B cell (primary cell): ENCODE measurements around the gene ERI3. TPM values are rescaled to one million over a fixed set of nuclear protein-coding genes. Genes with fewer than 3 reads are reported as not detected.

Experiments used
- ATAC-seq: fragments of 200-7000 bp; cut with Tn5 transposase; one replicate; pipeline ENCODE4 v1.10.0; 2021; ENCODE audit warnings: low read depth, mild to moderate bottlenecking, moderate number of reproducible peaks, moderate library complexity
- CTCF ChIA-PET: fragments of 350-600 bp; sonication (Branson Sonifier 250); formaldehyde crosslinking; loops from one replicate; lab custom pipeline; 2021; ENCODE audit warnings: antibody characterized with exemption, inconsistent platforms; lab: Charles Lee
- POLR2A ChIA-PET: fragments of 350-600 bp; sonication (Branson Sonifier 250); formaldehyde crosslinking; loops from one replicate; lab custom pipeline; 2021; ENCODE audit warnings: antibody characterized with exemption; lab: Charles Lee
- DNase-seq: peaks from one replicate; pipeline ENCODE4 v3.0.0; 2013
- H2AFZ ChIP-seq: 2 replicates; pipeline ENCODE4 v1.6.1; 2012; ENCODE audit warnings: mild to moderate bottlenecking, low read depth, low read length; ENCODE audit not compliant: insufficient read depth, poor library complexity, severe bottlenecking
- H3K27ac ChIP-seq, 2 donors: 1 replicate in 1 of 2; 2 replicates in 1 of 2; pipeline ENCODE4 v1.5.1; 2012 to 2013; ENCODE audit warnings: low read length in 2 of 2, mild to moderate bottlenecking in 2 of 2, moderate library complexity in 1 of 2
- H3K27me3 ChIP-seq, 4 experiments: fragments of 200-600 bp in 1 of 4; sonication (generic) in 1 of 4; replicated peaks in 1 of 4; 1 replicate in 2 of 4; 2 replicates in 2 of 4; pipeline versions ENCODE4 v1.6.1 to v1.7.0; 2013 to 2016; ENCODE audit warnings: low read length in 3 of 4, mild to moderate bottlenecking in 2 of 4, mixed read lengths in 1 of 4, moderate library complexity in 1 of 4; ENCODE audit not compliant: insufficient read depth in 4 of 4, control insufficient read depth in 3 of 4; ENCODE audit errors: control extremely low read depth in 1 of 4
- H3K36me3 ChIP-seq, 2 experiments: replicated peaks in 1 of 2; 1 replicate in 1 of 2; 2 replicates in 1 of 2; pipeline versions ENCODE4 v1.6.1 to v1.7.1; 2013; ENCODE audit warnings: low read length in 1 of 2; ENCODE audit not compliant: insufficient read depth in 2 of 2, control insufficient read depth in 1 of 2; ENCODE audit errors: control extremely low read depth in 1 of 2, extremely low read depth in 1 of 2
- H3K4me1 ChIP-seq, 2 donors: fragments of 200-600 bp in 1 of 2; sonication (generic) in 1 of 2; 1 replicate in 1 of 2; 2 replicates in 1 of 2; pipeline versions ENCODE4 v1.5.1 to v1.6.1; 2013 to 2017; ENCODE audit warnings: low read length in 2 of 2; ENCODE audit not compliant: control insufficient read depth in 2 of 2, insufficient read depth in 2 of 2
- H3K4me2 ChIP-seq: replicated peaks from 2 replicates; pipeline ENCODE3; 2012; ENCODE audit warnings: mild to moderate bottlenecking, low read depth, low read length; ENCODE audit not compliant: poor library complexity, severe bottlenecking
- H3K4me3 ChIP-seq, 5 experiments: fragments of 200-600 bp in 1 of 5; sonication (generic) in 1 of 5; 1 replicate in 3 of 5; 2 replicates in 2 of 5; pipeline versions ENCODE4 v1.5.1 to v1.7.0; 2011 to 2016; ENCODE audit warnings: low read length in 4 of 5, mild to moderate bottlenecking in 4 of 5, low read depth in 2 of 5, control low read depth in 1 of 5, moderate library complexity in 1 of 5; ENCODE audit not compliant: insufficient read depth in 1 of 5; ENCODE audit errors: control extremely low read depth in 1 of 5, extremely low read depth in 1 of 5
- H3K79me2 ChIP-seq: fragments of 200-600 bp; sonication (generic); one replicate; pipeline ENCODE4 v1.6.0; 2016; ENCODE audit warnings: low read length; ENCODE audit not compliant: control insufficient read depth, insufficient read depth
- H3K9ac ChIP-seq: fragments of 200-600 bp; sonication (generic); 2 replicates; pipeline ENCODE4 v1.6.1; 2017; ENCODE audit warnings: mild to moderate bottlenecking, low read length, moderate library complexity
- H3K9me3 ChIP-seq, 3 donors: one replicate each; pipeline versions ENCODE4 v1.6.1 to v1.7.1; 2013; ENCODE audit warnings: low read length in 2 of 3; ENCODE audit not compliant: control insufficient read depth in 2 of 3, insufficient read depth in 1 of 3; ENCODE audit errors: control extremely low read depth in 1 of 3
- H4K20me1 ChIP-seq: 2 replicates; pipeline ENCODE4 v1.6.0; 2012; ENCODE audit warnings: mild to moderate bottlenecking, low read length; ENCODE audit not compliant: insufficient read depth, control insufficient read depth, poor library complexity, severe bottlenecking
- H3K27ac Mint-ChIP-seq: one replicate; pipeline ENCODE4 v1.8.0; 2021; ENCODE audit warnings: mixed read lengths
- H3K27me3 Mint-ChIP-seq: one replicate; pipeline ENCODE4 v1.8.0; 2021; ENCODE audit warnings: mixed read lengths
- H3K4me1 Mint-ChIP-seq: one replicate; pipeline ENCODE4 v1.8.0; 2021; ENCODE audit warnings: mixed read lengths
- H3K4me3 Mint-ChIP-seq: one replicate; pipeline ENCODE4 v1.8.0; 2021; ENCODE audit warnings: mixed read lengths
- H3K9me3 Mint-ChIP-seq: one replicate; pipeline ENCODE4 v1.8.0; 2022; ENCODE audit warnings: mixed read lengths; ENCODE audit not compliant: insufficient read depth
- EZH2 ChIP-seq: IDR thresholded peaks from 2 replicates; pipeline ENCODE4 v1.6.1; 2012; ENCODE audit warnings: borderline replicate concordance, low read depth, mild to moderate bottlenecking, moderate library complexity, low read length; ENCODE audit not compliant: insufficient read depth, poor library complexity, severe bottlenecking
- WGBS: methylation state at CpG from one replicate; pipeline ENCODE4 v1.1.5; 2013; ENCODE audit warnings: missing lambda C conversion rate; ENCODE audit not compliant: insufficient coverage; 5-methylcytosine and 5-hydroxymethylcytosine counted together
- intact Hi-C: fragments of 100-400 bp; cut with micrococcal nuclease; formaldehyde crosslinking; loops from one replicate; pipeline ENCODE4 v1.10.0; 2022
- polyA plus RNA-seq: library from polyadenylated mRNA; depleted of rRNA; stranded (reverse); fragments of >200 nt; gene quantifications from 2 replicates; pipeline ENCODE4 v1.2.3, GENCODE V29; 2012
- total RNA-seq, 2 donors: library from RNA; stranded (reverse); fragments of 120-200 nt in 1 of 2; gene quantifications; 1 replicate in 1 of 2; 2 replicates in 1 of 2; pipeline versions ENCODE4 v1.2.3 to v1.2.4, GENCODE V29; 2013 to 2022
- TF ChIP-seq, protein P1 (sequence below): fragments of 200-600 bp; IDR thresholded peaks from one replicate; pipeline ENCODE4 v1.8.0; 2022; ENCODE audit warnings: antibody characterized with exemption, mild to moderate bottlenecking

Gene ERI3
- total and polyA plus RNA-seq, 2 donors (not counting 1 experiment from before 2014, with no cell fraction given) = 37.5 to 53.9 TPM

DNA sequence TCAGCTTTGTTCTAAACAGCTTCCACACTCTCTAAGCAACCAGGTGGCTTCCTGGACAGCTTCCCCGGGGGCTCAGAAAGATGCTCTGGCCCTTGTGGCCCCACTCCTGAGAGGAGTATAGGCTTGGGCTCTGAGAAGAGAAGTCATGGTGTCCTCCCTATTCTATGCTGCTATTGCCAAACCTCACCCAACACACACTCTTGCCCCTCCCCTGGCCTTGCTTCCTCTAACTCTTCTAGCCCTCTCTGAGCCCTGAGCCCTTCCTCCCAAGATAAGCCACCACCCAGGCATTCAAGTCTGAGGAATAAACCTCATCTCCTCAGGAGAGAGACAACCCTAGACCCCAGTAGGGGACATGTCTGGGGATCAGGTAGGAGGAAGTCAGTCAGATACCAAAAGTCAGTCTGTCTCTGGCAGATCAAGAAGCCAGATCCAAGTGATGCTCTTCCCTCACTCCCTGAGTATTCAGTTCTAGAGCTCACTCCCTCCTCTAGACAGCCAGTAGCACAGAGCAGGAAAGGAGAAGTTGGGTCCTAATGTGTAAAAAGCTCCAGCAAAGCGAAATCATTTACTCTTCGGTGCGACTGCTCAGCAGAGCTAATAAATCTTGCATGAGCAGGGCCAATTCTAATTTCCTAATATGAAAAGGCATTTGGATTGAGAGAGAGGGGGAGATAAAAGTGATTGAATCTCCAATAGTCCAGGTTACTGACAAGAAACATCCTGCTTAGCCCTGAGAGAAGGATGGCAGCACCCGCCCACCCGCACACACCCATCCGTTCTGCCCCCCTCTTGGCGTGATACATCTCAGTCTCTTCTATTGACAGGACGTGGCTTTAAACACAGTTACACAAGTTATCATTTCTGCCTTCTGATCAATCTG is 91.2 kb downstream of the ERI3 start:
- H3K27me3 ChIP-seq = no peaks in the 10 kb centered on the region
- H3K9ac ChIP-seq = no peak overlapping the region
- intact Hi-C loops = no loop called here
- Mint-ChIP-seq H3K4me3 (no peak overlapping the region), H3K27me3 (no peaks in the 10 kb centered on the region), H3K27ac (no peak overlapping the region), H3K4me1 (peaks cover 15% of the 10 kb centered on the region), H3K9me3 (no peaks in the 10 kb centered on the region)
- H3K9me3 ChIP-seq = no peaks in the 10 kb centered on the region
- H4K20me1 ChIP-seq = no peaks in the 10 kb centered on the region
- H3K36me3 ChIP-seq = peaks cover 0 to 3% of the 10 kb centered on the region in 2 experiments
- H2AFZ ChIP-seq = no peak overlapping the region
- no peak overlapping the region for H3K4me2 ChIP-seq
- POLR2A ChIA-PET = no interaction called here
- DNase-seq = no peak
- no peak overlapping the region for H3K27ac ChIP-seq
- H3K79me2 ChIP-seq = no peaks in the 10 kb centered on the region
- CTCF ChIA-PET = no interaction called here
- WGBS = 95% methylated on average over 8 of the region's 9 CpGs
- no peak for TF ChIP-seq EZH2
- TF ChIP-seq, protein P1, sequence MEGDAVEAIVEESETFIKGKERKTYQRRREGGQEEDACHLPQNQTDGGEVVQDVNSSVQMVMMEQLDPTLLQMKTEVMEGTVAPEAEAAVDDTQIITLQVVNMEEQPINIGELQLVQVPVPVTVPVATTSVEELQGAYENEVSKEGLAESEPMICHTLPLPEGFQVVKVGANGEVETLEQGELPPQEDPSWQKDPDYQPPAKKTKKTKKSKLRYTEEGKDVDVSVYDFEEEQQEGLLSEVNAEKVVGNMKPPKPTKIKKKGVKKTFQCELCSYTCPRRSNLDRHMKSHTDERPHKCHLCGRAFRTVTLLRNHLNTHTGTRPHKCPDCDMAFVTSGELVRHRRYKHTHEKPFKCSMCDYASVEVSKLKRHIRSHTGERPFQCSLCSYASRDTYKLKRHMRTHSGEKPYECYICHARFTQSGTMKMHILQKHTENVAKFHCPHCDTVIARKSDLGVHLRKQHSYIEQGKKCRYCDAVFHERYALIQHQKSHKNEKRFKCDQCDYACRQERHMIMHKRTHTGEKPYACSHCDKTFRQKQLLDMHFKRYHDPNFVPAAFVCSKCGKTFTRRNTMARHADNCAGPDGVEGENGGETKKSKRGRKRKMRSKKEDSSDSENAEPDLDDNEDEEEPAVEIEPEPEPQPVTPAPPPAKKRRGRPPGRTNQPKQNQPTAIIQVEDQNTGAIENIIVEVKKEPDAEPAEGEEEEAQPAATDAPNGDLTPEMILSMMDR = no peak
- H3K4me3 ChIP-seq = no peak overlapping the region
- ATAC-seq = no peak
- peaks cover 0 to 4% of the 10 kb centered on the region in 2 donors for H3K4me1 ChIP-seq

DNA sequence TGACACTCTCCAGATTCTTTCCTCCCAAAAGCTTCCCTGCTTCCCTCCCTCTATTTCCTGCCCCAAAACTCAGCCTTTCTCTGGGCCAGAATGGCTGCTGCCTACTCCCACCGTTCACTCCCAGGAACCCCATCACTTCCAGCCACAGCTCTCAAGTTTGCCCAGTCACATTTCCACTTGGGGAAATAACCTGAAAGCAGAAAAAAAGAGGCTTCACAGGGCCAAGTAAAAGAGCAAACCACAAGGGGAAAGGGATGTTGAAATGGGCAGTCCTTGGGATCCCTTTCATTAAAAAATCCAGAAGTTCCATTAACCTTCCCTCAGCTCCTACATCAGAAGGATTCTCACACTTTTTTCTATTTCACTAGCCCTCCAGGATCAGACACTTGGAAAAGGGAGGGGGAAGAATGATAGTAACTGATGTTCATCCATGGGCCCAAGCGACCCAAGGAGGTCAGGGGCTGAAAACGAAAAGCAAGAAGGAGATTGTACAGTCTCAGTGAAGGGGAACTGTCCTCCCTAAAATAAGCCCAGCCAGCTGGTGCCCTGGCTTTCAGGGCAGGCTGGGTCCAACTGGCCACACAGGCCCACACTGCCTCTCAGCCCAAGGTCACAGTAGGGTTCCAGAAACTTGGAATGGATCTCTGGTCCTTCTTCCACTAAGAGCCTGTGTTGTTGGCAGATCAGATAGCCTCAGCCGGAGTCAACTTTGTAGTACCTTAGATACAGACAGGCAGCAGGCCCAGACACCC is 92.1 kb downstream of the ERI3 start:
- Mint-ChIP-seq H3K27ac (no peak overlapping the region), H3K27me3 (no peaks in the 10 kb centered on the region), H3K4me1 (peaks cover 15% of the 10 kb centered on the region), H3K4me3 (no peak overlapping the region), H3K9me3 (no peaks in the 10 kb centered on the region)
- DNase-seq = no peak
- no peaks in the 10 kb centered on the region for H3K9me3 ChIP-seq
- TF ChIP-seq, protein P1 = no peak
- no peak for TF ChIP-seq EZH2
- POLR2A ChIA-PET = no interaction called here
- H3K4me1 ChIP-seq = peaks cover 0 to 4% of the 10 kb centered on the region in 2 donors
- no peak overlapping the region for H3K9ac ChIP-seq
- peaks cover 0 to 3% of the 10 kb centered on the region in 2 experiments for H3K36me3 ChIP-seq
- no peak overlapping the region for H3K27ac ChIP-seq
- no peaks in the 10 kb centered on the region for H3K79me2 ChIP-seq
- no peaks in the 10 kb centered on the region for H4K20me1 ChIP-seq
- H3K4me3 ChIP-seq = no peak overlapping the region
- no peak overlapping the region for H3K4me2 ChIP-seq
- intact Hi-C loops = no loop called here
- 91% methylated on average over 4 of the region's 4 CpGs for WGBS
- CTCF ChIA-PET = no interaction called here
- H3K27me3 ChIP-seq = no peaks in the 10 kb centered on the region
- no peak overlapping the region for H2AFZ ChIP-seq
- no peak for ATAC-seq
